Thyroid gland (tissue), 4 donors: Measurements from ENCODE around the gene PCMTD2.

Experiments
- CTCF ChIP-seq, 6 experiments: fragments of 200-600 bp in 3 of 6; fragments of 450-650 bp in 3 of 6; sonication (generic) in 3 of 6; IDR thresholded peaks; one replicate each; pipeline ENCODE4 v1.5.1; 2016 to 2019; ENCODE audit warnings: antibody characterized with exemption in 6 of 6, mild to moderate bottlenecking in 2 of 6, inconsistent platforms in 1 of 6, moderate library complexity in 1 of 6
- POLR2A ChIP-seq, 2 donors: fragments of 450-650 bp; IDR thresholded peaks; one replicate each; pipeline ENCODE4 v1.6.1; 2017; ENCODE audit warnings: antibody characterized with exemption in 2 of 2, mild to moderate bottlenecking in 2 of 2, moderate library complexity in 1 of 2

DNA sequence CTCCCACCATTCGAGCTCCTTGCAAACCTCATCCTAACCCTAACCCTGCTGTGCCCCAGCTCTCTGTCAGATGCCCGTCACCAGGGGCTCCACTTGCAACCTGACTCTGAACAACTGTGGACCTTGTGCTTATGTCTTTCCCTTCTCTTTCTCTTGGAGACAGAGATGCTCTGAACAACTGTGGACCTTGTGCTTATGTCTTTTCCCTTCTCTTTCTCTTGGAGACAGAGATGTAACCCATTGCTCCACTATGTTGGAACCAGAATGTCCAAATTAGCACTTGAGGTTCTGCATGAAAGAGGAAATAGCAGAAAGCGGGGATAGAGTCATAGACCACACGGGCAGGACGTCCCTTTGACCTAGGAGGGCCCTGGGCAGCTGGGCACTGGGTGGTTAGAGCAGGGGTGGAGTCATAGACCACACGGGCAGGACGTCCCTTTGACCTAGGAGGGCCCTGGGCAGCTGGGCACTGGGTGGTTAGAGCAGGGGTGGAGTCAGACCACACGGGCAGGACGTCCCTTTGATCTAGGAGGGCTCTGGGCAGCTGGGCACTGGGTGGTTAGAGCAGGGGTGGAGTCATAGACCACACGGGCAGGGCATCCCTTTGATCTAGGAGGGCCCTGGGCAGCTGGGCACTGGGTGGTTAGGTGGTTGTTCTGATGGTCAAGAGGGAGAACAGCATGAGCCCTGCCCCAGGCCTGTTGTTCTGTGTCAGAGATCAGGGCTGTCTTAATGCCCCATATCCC, 22.2 kb downstream of the PCMTD2 start:
- no peak for TF ChIP-seq CTCF (IDR thresholded peaks at IDR 0.05)
- no peak for TF ChIP-seq POLR2A (IDR thresholded peaks at IDR 0.05)
